H1 (cell line): Measurements from ENCODE around the gene NME8. TPM values are rescaled to one million over a fixed set of nuclear protein-coding genes. Genes with fewer than 3 reads are reported as not detected.

Source experiments
- polyA plus RNA-seq, 7 experiments: library from polyadenylated mRNA; depleted of rRNA in 3 of 7; stranded (reverse) in 5 of 7; unstranded in 2 of 7; fragments of >200 nt in 5 of 7; fragments of 200-250 nt in 2 of 7; gene quantifications; 1 replicate in 5 of 7; 2 replicates in 1 of 7; 4 replicates in 1 of 7; pipeline versions ENCODE4 v1.2.1 to v1.2.3, GENCODE V29; 2011 to 2013; ENCODE audit warnings: missing spikeins in 2 of 7, mixed read lengths in 2 of 7
- total RNA-seq: library from RNA; stranded (reverse); fragmentation: NEBNext Ultra II Directional; extraction: Animal tissue kit (Norgen Biotek cat#: 25700); gene quantifications from 2 replicates; pipeline ENCODE4 v1.2.1, GENCODE V29; 2021
- TF ChIP-seq, protein P1 (sequence below), 3 experiments: IDR thresholded peaks; 1 replicate in 2 of 3; 2 replicates in 1 of 3; pipeline versions ENCODE4 v1.5.1 to v1.6.1; 2011; ENCODE audit warnings: low read length in 3 of 3, mild to moderate bottlenecking in 3 of 3, inconsistent platforms in 2 of 3, low read depth in 1 of 3, moderate library complexity in 1 of 3; ENCODE audit not compliant: insufficient read depth in 1 of 3; ENCODE audit errors: control extremely low read depth in 1 of 3

NME8 gene
- total and polyA plus RNA-seq, 2 of the 8 experiments (the other 6 are each of a cell fraction or from before 2014, with no cell fraction given), result 0.22 to 0.44 TPM

DNA sequence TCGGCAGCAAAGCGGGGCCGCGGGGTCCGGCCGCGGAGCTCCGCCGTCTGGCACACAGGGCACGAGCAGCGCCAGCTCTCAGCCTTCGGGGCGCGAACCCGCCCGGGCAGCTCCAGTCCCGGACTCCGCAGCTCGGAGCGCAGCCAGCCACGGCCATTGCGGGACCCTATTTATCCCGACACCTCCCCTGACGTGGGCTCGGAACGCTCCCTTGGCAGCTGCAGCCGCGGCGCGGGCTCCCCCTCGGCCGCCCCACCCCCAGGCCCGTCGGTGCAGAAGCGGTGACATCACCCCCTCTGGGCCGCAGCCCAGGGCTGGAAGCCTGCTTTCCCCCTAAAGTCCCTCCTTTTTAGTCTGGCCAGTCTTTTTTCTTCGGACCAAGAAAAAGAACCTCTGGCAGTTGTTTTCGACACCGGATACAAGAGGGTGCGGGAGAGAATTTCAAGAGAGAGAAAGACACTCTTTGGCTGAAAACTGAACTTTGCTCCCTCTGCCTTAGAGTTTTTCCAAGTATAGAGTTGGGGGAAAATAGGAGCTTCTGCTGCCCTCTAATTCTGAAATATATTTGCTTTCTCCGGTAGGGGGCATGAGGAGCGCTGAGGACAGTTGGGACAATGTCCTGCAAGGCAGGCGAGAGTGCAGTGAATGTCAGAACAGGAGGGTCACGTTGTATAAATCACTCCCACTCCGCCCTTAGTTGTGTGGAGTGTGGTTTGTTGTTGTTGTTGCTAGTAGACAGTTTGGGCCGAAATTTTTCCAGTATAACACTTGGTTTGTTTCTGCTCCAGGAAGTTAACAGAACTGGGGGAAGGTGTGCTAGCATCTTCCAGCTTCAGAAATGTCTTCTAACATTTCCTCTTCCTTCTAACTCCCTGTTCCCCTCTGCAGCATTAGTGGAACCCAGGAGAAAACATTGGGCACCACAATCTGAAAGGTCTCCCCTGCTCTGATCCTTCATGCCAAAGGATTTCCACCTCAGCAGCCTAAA, 68.6 kb downstream of the NME8 start, which contains the start of gene SFRP4 (continued):
- TF ChIP-seq, protein P1, sequence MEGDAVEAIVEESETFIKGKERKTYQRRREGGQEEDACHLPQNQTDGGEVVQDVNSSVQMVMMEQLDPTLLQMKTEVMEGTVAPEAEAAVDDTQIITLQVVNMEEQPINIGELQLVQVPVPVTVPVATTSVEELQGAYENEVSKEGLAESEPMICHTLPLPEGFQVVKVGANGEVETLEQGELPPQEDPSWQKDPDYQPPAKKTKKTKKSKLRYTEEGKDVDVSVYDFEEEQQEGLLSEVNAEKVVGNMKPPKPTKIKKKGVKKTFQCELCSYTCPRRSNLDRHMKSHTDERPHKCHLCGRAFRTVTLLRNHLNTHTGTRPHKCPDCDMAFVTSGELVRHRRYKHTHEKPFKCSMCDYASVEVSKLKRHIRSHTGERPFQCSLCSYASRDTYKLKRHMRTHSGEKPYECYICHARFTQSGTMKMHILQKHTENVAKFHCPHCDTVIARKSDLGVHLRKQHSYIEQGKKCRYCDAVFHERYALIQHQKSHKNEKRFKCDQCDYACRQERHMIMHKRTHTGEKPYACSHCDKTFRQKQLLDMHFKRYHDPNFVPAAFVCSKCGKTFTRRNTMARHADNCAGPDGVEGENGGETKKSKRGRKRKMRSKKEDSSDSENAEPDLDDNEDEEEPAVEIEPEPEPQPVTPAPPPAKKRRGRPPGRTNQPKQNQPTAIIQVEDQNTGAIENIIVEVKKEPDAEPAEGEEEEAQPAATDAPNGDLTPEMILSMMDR (IDR thresholded peaks at IDR 0.05; ENCODE audit: control extremely low read depth in 1 of 3, insufficient read depth in 1 of 3, low read depth in 1 of 3, low read length in 3 of 3), result peak; percentile 54 to 74 (median 66)
